ENCODE results near the gene DACH1.

- TF ChIP-seq CTCF (IDR thresholded peaks at IDR 0.05; ENCODE audit: low read depth, low read length) (no peak), EZH2phosphoT487 (IDR thresholded peaks at IDR 0.05; ENCODE audit: low read depth) (no peak)
These were observed 36.7 kb downstream of the DACH1 start for GRCh38 chr13:71830323-71830722.
